Kidney (tissue), 14 donors: ENCODE measurements around the gene NEURL2. TPM values are rescaled to one million over a fixed set of nuclear protein-coding genes. Genes with fewer than 3 reads are reported as not detected.

Experiments
- DNase-seq, 5 donors: peaks; one replicate each; pipeline ENCODE4 v3.0.0-alpha.2; 2013 to 2020
- FAIRE-seq: peaks from 2 replicates; lab custom pipeline; 2012; peaks lifted over from hg19 to GRCh38; lab: Jason Lieb, UNC
- H3K27ac ChIP-seq, 2 donors: one replicate each; pipeline ENCODE4 v1.7.0; 2013; ENCODE audit warnings: low read depth in 2 of 2, low read length in 2 of 2, inconsistent platforms in 1 of 2
- H3K27me3 ChIP-seq: one replicate; pipeline ENCODE4 v1.7.1; 2013; ENCODE audit warnings: low read length, inconsistent platforms; ENCODE audit not compliant: control insufficient read depth, insufficient read depth
- H3K36me3 ChIP-seq, 3 donors: one replicate each; pipeline versions ENCODE4 v1.7.0 to v1.7.1; 2013; ENCODE audit warnings: low read length in 3 of 3, control low read depth in 1 of 3, inconsistent platforms in 1 of 3; ENCODE audit not compliant: insufficient read depth in 3 of 3, control insufficient read depth in 2 of 3
- H3K4me1 ChIP-seq, 3 donors: one replicate each; pipeline versions ENCODE4 v1.7.0 to v1.7.1; 2013; ENCODE audit warnings: low read length in 3 of 3, inconsistent platforms in 1 of 3, low read depth in 1 of 3; ENCODE audit not compliant: control insufficient read depth in 2 of 3, insufficient read depth in 2 of 3
- H3K4me3 ChIP-seq, 3 donors: one replicate each; pipeline versions ENCODE4 v1.7.0 to v1.8.1; 2013; ENCODE audit warnings: low read length in 3 of 3, control low read depth in 1 of 3, inconsistent platforms in 1 of 3
- H3K9ac ChIP-seq, 3 donors: one replicate each; pipeline versions ENCODE4 v1.7.0 to v1.7.1; 2013; ENCODE audit warnings: low read length in 3 of 3, control low read depth in 1 of 3, inconsistent platforms in 1 of 3
- H3K9me3 ChIP-seq, 3 donors: one replicate each; pipeline versions ENCODE4 v1.7.0 to v1.7.1; 2013; ENCODE audit warnings: low read length in 3 of 3, control low read depth in 1 of 3, inconsistent platforms in 1 of 3; ENCODE audit not compliant: control insufficient read depth in 2 of 3, insufficient read depth in 1 of 3
- intact Hi-C: fragments of 100-400 bp; cut with DNase I; formaldehyde crosslinking; loops from one replicate; pipeline ENCODE4 v1.11.1; 2022
- polyA plus RNA-seq: library from polyadenylated mRNA; stranded (reverse); fragments of 350-450 nt; fragmentation: Illumina TruSeq; extraction: RNeasy Lipid Tissue Mini Kit (QIAGEN cat#74804); gene quantifications from one replicate; pipeline ENCODE4 v1.2.3, GENCODE V29; 2014; ENCODE audit warnings: low read depth, low replicate concordance; ENCODE audit not compliant: insufficient read depth
- total RNA-seq: library from RNA; stranded (reverse); fragmentation: NEBNext Ultra II Directional; extraction: Animal tissue kit (Norgen Biotek cat#: 25700); gene quantifications from one replicate; pipeline ENCODE4 v1.2.1, GENCODE V29; 2021
- TF ChIP-seq, protein P1 (sequence below): IDR thresholded peaks from 3 replicates; pipeline ENCODE4 v1.5.1; 2012; ENCODE audit warnings: mild to moderate bottlenecking, moderate library complexity, borderline replicate concordance; ENCODE audit not compliant: insufficient read depth; ENCODE audit errors: extremely low read depth
- donor health status: control.
- donor health status: control.
- donor health status: control.
- donor health status: control.
- donor health status: control.
- donor health status: DM: yes; HTN: yes; CAD: no.
- donor health status: Normal renal cell carcinoma (clear cell type).

Gene NEURL2
- total and polyA plus RNA-seq, 2 donors from 2014 or later = 27.5 to 37.3 TPM

DNA sequence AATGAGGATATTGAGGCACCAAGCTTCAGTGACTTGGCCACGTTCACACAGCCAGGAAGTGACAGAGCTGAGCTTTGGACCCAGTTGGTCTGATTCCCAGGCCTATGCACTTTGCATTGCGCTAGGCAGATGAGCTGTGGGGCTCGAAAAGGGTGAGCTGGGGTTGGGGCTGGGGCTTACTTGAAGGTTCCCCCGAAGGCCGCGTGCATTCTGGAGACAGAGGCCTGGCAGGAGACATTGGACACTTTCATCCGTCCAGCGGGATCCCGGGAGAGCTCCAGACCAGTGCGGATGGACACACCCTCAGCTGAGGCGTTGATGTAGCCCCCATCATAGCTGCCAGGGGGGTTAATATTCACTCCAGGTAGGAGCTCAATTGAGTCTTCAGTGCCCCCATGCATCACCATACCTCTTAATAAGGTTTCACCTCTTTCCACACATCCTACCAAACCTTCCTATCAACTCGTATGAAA is 18.4 kb upstream of the NEURL2 start:
- no peak overlapping the region for H3K4me3 ChIP-seq
- no peaks in the 10 kb centered on the region for H3K9me3 ChIP-seq
- intact Hi-C loops = no loop called here
- no peak overlapping the region for H3K9ac ChIP-seq
- H3K27me3 ChIP-seq = no peaks in the 10 kb centered on the region
- no peaks in the 10 kb centered on the region for H3K36me3 ChIP-seq
- H3K4me1 ChIP-seq = peaks cover 0 to 6% (median 0%) of the 10 kb centered on the region in 3 donors
- FAIRE-seq (no peak), DNase-seq (peak in 2 of 5 donors; percentile 52 to 67)
- TF ChIP-seq, protein P1, sequence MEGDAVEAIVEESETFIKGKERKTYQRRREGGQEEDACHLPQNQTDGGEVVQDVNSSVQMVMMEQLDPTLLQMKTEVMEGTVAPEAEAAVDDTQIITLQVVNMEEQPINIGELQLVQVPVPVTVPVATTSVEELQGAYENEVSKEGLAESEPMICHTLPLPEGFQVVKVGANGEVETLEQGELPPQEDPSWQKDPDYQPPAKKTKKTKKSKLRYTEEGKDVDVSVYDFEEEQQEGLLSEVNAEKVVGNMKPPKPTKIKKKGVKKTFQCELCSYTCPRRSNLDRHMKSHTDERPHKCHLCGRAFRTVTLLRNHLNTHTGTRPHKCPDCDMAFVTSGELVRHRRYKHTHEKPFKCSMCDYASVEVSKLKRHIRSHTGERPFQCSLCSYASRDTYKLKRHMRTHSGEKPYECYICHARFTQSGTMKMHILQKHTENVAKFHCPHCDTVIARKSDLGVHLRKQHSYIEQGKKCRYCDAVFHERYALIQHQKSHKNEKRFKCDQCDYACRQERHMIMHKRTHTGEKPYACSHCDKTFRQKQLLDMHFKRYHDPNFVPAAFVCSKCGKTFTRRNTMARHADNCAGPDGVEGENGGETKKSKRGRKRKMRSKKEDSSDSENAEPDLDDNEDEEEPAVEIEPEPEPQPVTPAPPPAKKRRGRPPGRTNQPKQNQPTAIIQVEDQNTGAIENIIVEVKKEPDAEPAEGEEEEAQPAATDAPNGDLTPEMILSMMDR = no peak
- no peak overlapping the region for H3K27ac ChIP-seq

DNA sequence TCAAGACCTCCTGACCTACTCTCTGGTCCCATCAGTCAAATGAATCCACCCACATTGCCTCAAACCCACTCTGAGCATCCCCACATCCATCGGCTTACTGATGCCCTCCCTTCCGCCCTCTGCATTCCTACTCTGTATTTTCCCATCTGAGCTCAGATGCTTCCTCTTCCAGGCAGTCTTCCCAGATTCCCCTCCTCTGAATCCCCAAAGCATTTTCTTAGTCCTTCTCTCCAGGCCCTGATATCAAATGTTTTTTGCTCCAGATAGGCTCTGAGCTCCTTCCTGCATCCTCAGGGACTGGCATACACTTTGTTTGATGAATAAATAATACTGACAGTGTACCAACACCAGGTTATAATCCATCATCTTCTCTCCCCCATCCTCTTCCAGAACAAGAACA is 17.1 kb upstream of the NEURL2 start:
- Histone ChIP-seq H3K27ac (no peak overlapping the region), H3K36me3 (no peaks in the 10 kb centered on the region), H3K4me1 (peaks cover 0 to 6% (median 0%) of the 10 kb centered on the region in 3 donors), H3K9me3 (no peaks in the 10 kb centered on the region), H3K4me3 (no peak overlapping the region), H3K9ac (no peak overlapping the region), H3K27me3 (no peaks in the 10 kb centered on the region)
- DNase-seq (peak in 1 of 5 donors; percentile 6), FAIRE-seq (no peak)
- intact Hi-C loops = no loop called here
- TF ChIP-seq, protein P1 = no peak

DNA sequence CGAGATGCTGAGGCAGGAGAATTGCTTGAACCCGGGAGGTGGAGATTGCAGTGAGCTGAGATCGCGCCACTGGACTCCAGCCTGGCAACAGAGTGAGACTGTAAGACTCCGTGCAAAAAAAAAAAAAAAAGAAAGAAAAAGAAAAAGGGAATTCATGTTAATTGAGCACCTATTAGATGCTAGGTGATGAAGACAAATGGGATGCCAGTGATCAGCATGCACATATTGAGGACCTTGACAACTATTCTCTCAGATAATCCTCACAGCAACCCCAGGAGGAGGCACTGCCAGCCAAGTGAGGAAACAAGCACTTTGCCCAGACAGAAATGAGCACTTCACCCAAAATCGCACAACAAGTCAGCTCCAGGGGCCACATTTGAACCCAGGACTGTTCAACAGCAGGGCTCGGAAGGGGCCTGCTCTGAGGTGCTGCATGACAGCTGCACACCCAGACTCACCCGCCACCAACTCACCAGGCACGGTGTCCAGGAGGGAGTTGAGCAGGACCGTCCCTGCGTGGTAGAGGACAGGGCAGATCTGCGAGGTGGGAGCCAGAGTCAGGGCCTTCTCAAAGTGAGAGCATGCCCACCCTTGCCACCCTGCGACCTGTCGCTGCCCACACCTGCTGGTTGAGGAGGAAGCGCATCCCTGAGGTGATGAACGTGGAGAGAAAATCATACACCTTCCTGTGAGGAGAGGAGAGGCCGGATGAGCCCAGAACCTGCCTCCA is 16.4 kb upstream of the NEURL2 start:
- intact Hi-C loops = no loop called here
- no peaks in the 10 kb centered on the region for H3K9me3 ChIP-seq
- no peak overlapping the region for H3K4me3 ChIP-seq
- H3K27ac ChIP-seq = no peak overlapping the region
- TF ChIP-seq, protein P1 = no peak
- peak in 1 of 5 donors; percentile 54 for DNase-seq
- peaks cover 0 to 6% (median 0%) of the 10 kb centered on the region in 3 donors for H3K4me1 ChIP-seq
- no peaks in the 10 kb centered on the region for H3K27me3 ChIP-seq
- H3K9ac ChIP-seq = no peak overlapping the region
- FAIRE-seq = no peak
- H3K36me3 ChIP-seq = no peaks in the 10 kb centered on the region
